ENCODE data around the gene MS4A6A. TPM values are rescaled to one million over a fixed set of nuclear protein-coding genes. Genes with fewer than 3 reads are reported as not detected.
"Not testable (repeated sequence)": the region's sequence is repeated elsewhere in the genome, so short reads cannot be mapped to it uniquely, and the experiment has no call there.

MS4A6A gene
- polyA plus RNA-seq, 1 donor from 2014 or later, result 2.4 TPM

- Mint-ChIP-seq H3K27ac (no peak overlapping the region), H3K27me3 (peaks cover 4% of the 10 kb centered on the region), H3K4me1 (no peaks in the 10 kb centered on the region), H3K4me3 (no peak overlapping the region), H3K9me3 (no peaks in the 10 kb centered on the region), H3K36me3 (peaks cover 12% of the 10 kb centered on the region)
Measured at GRCh38 chr11:60194511-60194910, 11.6 kb upstream of the MS4A6A start.

- peaks cover 12% of the 10 kb centered on the region for H3K36me3 Mint-ChIP-seq
- H3K9me3 Mint-ChIP-seq, result no peaks in the 10 kb centered on the region
- H3K4me1 Mint-ChIP-seq, result no peaks in the 10 kb centered on the region
- peak overlapping the region in 1 of 3 donors; percentile 73 for H3K27ac Mint-ChIP-seq
- no peak overlapping the region for H3K4me3 Mint-ChIP-seq
- H3K27me3 Mint-ChIP-seq, result peaks cover 4% of the 10 kb centered on the region
Measured at GRCh38 chr11:60193687-60194433, 11.0 kb upstream of the MS4A6A start.

- H3K27ac Mint-ChIP-seq, H3K36me3 Mint-ChIP-seq, H3K27me3 Mint-ChIP-seq, H3K9me3 Mint-ChIP-seq, H3K4me1 Mint-ChIP-seq, H3K4me3 Mint-ChIP-seq: not testable (repeated sequence)
Measured at GRCh38 chr11:60192564-60192963, 9.7 kb upstream of the MS4A6A start.

- not testable (repeated sequence) for H3K9me3 Mint-ChIP-seq, H3K27me3 Mint-ChIP-seq, H3K36me3 Mint-ChIP-seq, H3K4me3 Mint-ChIP-seq, H3K27ac Mint-ChIP-seq
- peaks cover 14 to 19% (median 17%) of the 10 kb centered on the region in 3 donors for H3K4me1 Mint-ChIP-seq
Measured at GRCh38 chr11:60188481-60188880, 5.6 kb upstream of the MS4A6A start.

- peak overlapping the region in 2 of 4 donors; percentile 22 to 55 for H3K4me3 Mint-ChIP-seq
- not testable (repeated sequence) for H3K27me3 Mint-ChIP-seq, H3K27ac Mint-ChIP-seq, H3K36me3 Mint-ChIP-seq, H3K9me3 Mint-ChIP-seq
- H3K4me1 Mint-ChIP-seq, result peaks cover 17 to 24% (median 23%) of the 10 kb centered on the region in 3 donors
Measured at GRCh38 chr11:60186128-60186527, 3.2 kb upstream of the MS4A6A start.

- not testable (repeated sequence) for H3K27ac Mint-ChIP-seq, H3K27me3 Mint-ChIP-seq, H3K9me3 Mint-ChIP-seq, H3K36me3 Mint-ChIP-seq
- H3K4me1 Mint-ChIP-seq, result peaks cover 17 to 24% (median 23%) of the 10 kb centered on the region in 3 donors
- H3K4me3 Mint-ChIP-seq, result peak overlapping the region in 2 of 4 donors; percentile 51 to 65
Measured at GRCh38 chr11:60185512-60185827, 2.6 kb upstream of the MS4A6A start.

- Mint-ChIP-seq H3K27me3 (peaks cover 4% of the 10 kb centered on the region), H3K9me3 (peaks cover 3 to 4% (median 4%) of the 10 kb centered on the region in 3 donors), H3K27ac (no peak overlapping the region), H3K4me1 (peaks cover 17 to 24% (median 23%) of the 10 kb centered on the region in 3 donors), H3K36me3 (no peaks in the 10 kb centered on the region), H3K4me3 (peak overlapping the region in 2 of 4 donors; percentile 51 to 65)
Measured at GRCh38 chr11:60184824-60185511, 2.1 kb upstream of the MS4A6A start.

GRCh38 chr11:60183591-60184205 lies 815 bp upstream of the MS4A6A start:
- H3K27ac Mint-ChIP-seq, result no peak overlapping the region
- peaks cover 17 to 24% (median 23%) of the 10 kb centered on the region in 3 donors for H3K4me1 Mint-ChIP-seq
- peaks cover 4% of the 10 kb centered on the region for H3K27me3 Mint-ChIP-seq
- peak overlapping the region in 1 of 4 donors; percentile 60 for H3K4me3 Mint-ChIP-seq
- peaks cover 3 to 4% (median 4%) of the 10 kb centered on the region in 3 donors for H3K9me3 Mint-ChIP-seq
- H3K36me3 Mint-ChIP-seq, result no peaks in the 10 kb centered on the region

GRCh38 chr11:60175860-60176275 lies 7.0 kb downstream of the MS4A6A start:
- Mint-ChIP-seq H3K27ac (no peak overlapping the region), H3K4me1 (no peaks in the 10 kb centered on the region), H3K27me3 (peaks cover 6% of the 10 kb centered on the region), H3K4me3 (no peak overlapping the region), H3K9me3 (peaks cover 0 to 2% (median 1%) of the 10 kb centered on the region in 3 donors), H3K36me3 (peaks cover 1% of the 10 kb centered on the region)

GRCh38 chr11:60172011-60172410 lies 10.9 kb downstream of the MS4A6A start:
- H3K27me3 Mint-ChIP-seq, result peaks cover 7% of the 10 kb centered on the region
- H3K4me3 Mint-ChIP-seq, result no peak overlapping the region
- no peak overlapping the region for H3K27ac Mint-ChIP-seq
- H3K4me1 Mint-ChIP-seq, result no peaks in the 10 kb centered on the region
- H3K9me3 Mint-ChIP-seq, result peaks cover 0 to 10% (median 10%) of the 10 kb centered on the region in 3 donors
- H3K36me3 Mint-ChIP-seq, result peaks cover 1% of the 10 kb centered on the region

- Mint-ChIP-seq H3K27ac (no peak overlapping the region), H3K4me1 (no peaks in the 10 kb centered on the region), H3K36me3 (peaks cover 1% of the 10 kb centered on the region), H3K9me3 (peaks cover 0 to 10% (median 10%) of the 10 kb centered on the region in 3 donors), H3K27me3 (peaks cover 13% of the 10 kb centered on the region), H3K4me3 (no peak overlapping the region)
Measured at GRCh38 chr11:60170566-60170965, 12.3 kb downstream of the MS4A6A start.

GRCh38 chr11:60169264-60169915 lies 13.5 kb downstream of the MS4A6A start:
- H3K4me1 Mint-ChIP-seq, result no peaks in the 10 kb centered on the region
- H3K27ac Mint-ChIP-seq, result no peak overlapping the region
- H3K27me3 Mint-ChIP-seq, result peaks cover 13% of the 10 kb centered on the region
- H3K36me3 Mint-ChIP-seq, result no peaks in the 10 kb centered on the region
- peaks cover 0 to 15% (median 10%) of the 10 kb centered on the region in 3 donors for H3K9me3 Mint-ChIP-seq
- H3K4me3 Mint-ChIP-seq, result peak overlapping the region in 1 of 4 donors; percentile 63

GRCh38 chr11:60168306-60168705 lies 14.6 kb downstream of the MS4A6A start:
- H3K27me3 Mint-ChIP-seq, result peaks cover 13% of the 10 kb centered on the region
- no peak overlapping the region for H3K27ac Mint-ChIP-seq
- peaks cover 0 to 15% (median 10%) of the 10 kb centered on the region in 3 donors for H3K9me3 Mint-ChIP-seq
- H3K36me3 Mint-ChIP-seq, result no peaks in the 10 kb centered on the region
- H3K4me3 Mint-ChIP-seq, result no peak overlapping the region
- H3K4me1 Mint-ChIP-seq, result no peaks in the 10 kb centered on the region

- Mint-ChIP-seq H3K4me3 (no peak overlapping the region), H3K9me3 (peaks cover 0 to 14% (median 9%) of the 10 kb centered on the region in 3 donors), H3K27me3 (peaks cover 15% of the 10 kb centered on the region), H3K36me3 (no peaks in the 10 kb centered on the region), H3K4me1 (no peaks in the 10 kb centered on the region), H3K27ac (no peak overlapping the region)
Measured at GRCh38 chr11:60165951-60166350, 16.9 kb downstream of the MS4A6A start.

- Mint-ChIP-seq H3K27me3 (peaks cover 15% of the 10 kb centered on the region), H3K4me3 (no peak overlapping the region)
Measured at GRCh38 chr11:60165538-60165937, 17.3 kb downstream of the MS4A6A start.

More at GRCh38 chr11:60165538-60165937, 17.3 kb downstream of the MS4A6A start:
- Mint-ChIP-seq H3K27ac (no peak overlapping the region), H3K36me3 (no peaks in the 10 kb centered on the region), H3K9me3 (peaks cover 0 to 12% (median 5%) of the 10 kb centered on the region in 3 donors), H3K4me1 (no peaks in the 10 kb centered on the region)
